ENCODE data around the gene BABAM2. TPM values are rescaled to one million over a fixed set of nuclear protein-coding genes. Genes with fewer than 3 reads are reported as not detected.
"Not testable (repeated sequence)": the region's sequence is repeated elsewhere in the genome, so short reads cannot be mapped to it uniquely, and the experiment has no call there.

Gene BABAM2
- total RNA-seq, 1 experiment from 2014 or later = 16.3 TPM

- BruUV-seq (replicated peaks) = no TSS peak
- ATAC-seq = no peak
- H3K4me2 ChIP-seq (ENCODE audit: low read length) = no peak overlapping the region
- intact Hi-C loops (cut with micrococcal nuclease) = no loop called here
- no peaks in the 10 kb centered on the region for H3F3A ChIP-seq (ENCODE audit: low read length, unreplicated experiment)
- H3K79me2 ChIP-seq (ENCODE audit: low read length) = no peaks in the 10 kb centered on the region
- ChIA-PET CTCF (no interaction called here), POLR2A (ENCODE audit: unreplicated experiment) (no interaction called here)
- H3K4me1 ChIP-seq (ENCODE audit: insufficient read depth, low read length) = no peaks in the 10 kb centered on the region
- H3K36me3 ChIP-seq (ENCODE audit: low read depth, low read length) = no peaks in the 10 kb centered on the region
- H2AFZ ChIP-seq (ENCODE audit: low read length) = no peak overlapping the region
- no peak overlapping the region for H3K27ac ChIP-seq (ENCODE audit: low read length)
- TF ChIP-seq CTCF (conservative IDR thresholded peaks at IDR 0.05; ENCODE audit: low read depth, low read length) = no peak
- H3K9me2 ChIP-seq (replicated peaks; ENCODE audit: low read length) = no peaks in the 10 kb centered on the region
- DNase-seq = no peak
- no peak overlapping the region for H3K9ac ChIP-seq (ENCODE audit: low read length)
- no peaks in the 10 kb centered on the region for H4K20me1 ChIP-seq (ENCODE audit: low read length)
- no peaks in the 10 kb centered on the region for H3K9me3 ChIP-seq (ENCODE audit: low read length)
- no peak overlapping the region for H3K4me3 ChIP-seq (ENCODE audit: low read length)
- no peaks in the 10 kb centered on the region for H3K27me3 ChIP-seq (ENCODE audit: low read length)
These were observed 437.7 kb downstream of the BABAM2 start for GRCh38 chr2:28327956-28328922.

GRCh38 chr2:28329184-28329583, 438.7 kb downstream of the BABAM2 start:
- H3K4me2 ChIP-seq (ENCODE audit: low read length) = no peak overlapping the region
- POLR2A ChIA-PET (ENCODE audit: unreplicated experiment) = no interaction called here
- no peak for TF ChIP-seq CTCF (conservative IDR thresholded peaks at IDR 0.05; ENCODE audit: low read depth, low read length)
- TF ChIP-seq EZH2phosphoT487 (IDR thresholded peaks at IDR 0.05; ENCODE audit: borderline replicate concordance, low read length) = no peak
- no peak for TF ChIP-seq EZH2 (IDR thresholded peaks at IDR 0.05; ENCODE audit: low read length, unreplicated experiment)

GRCh38 chr2:28330722-28331121, 440.2 kb downstream of the BABAM2 start:
- H3K9me3 ChIP-seq (ENCODE audit: low read length); H3K79me2 ChIP-seq (ENCODE audit: low read length); H3K9ac ChIP-seq (ENCODE audit: low read length); intact Hi-C loops (cut with micrococcal nuclease); H3K27ac ChIP-seq (ENCODE audit: low read length); H3K4me3 ChIP-seq (ENCODE audit: low read length); DNase-seq; H3K27me3 ChIP-seq (ENCODE audit: low read length); ATAC-seq; H4K20me1 ChIP-seq (ENCODE audit: low read length); H3K36me3 ChIP-seq (ENCODE audit: low read depth, low read length); POLR2A ChIA-PET (ENCODE audit: unreplicated experiment); H3K9me2 ChIP-seq (replicated peaks; ENCODE audit: low read length); H3F3A ChIP-seq (ENCODE audit: low read length, unreplicated experiment); H3K4me1 ChIP-seq (ENCODE audit: insufficient read depth, low read length); CTCF ChIA-PET; H3K4me2 ChIP-seq (ENCODE audit: low read length); H2AFZ ChIP-seq (ENCODE audit: low read length); BruUV-seq (replicated peaks): not testable (repeated sequence)

More at GRCh38 chr2:28329184-28329583, 438.7 kb downstream of the BABAM2 start:
- no peaks in the 10 kb centered on the region for H3K27me3 ChIP-seq (ENCODE audit: low read length)
- CTCF ChIA-PET = no interaction called here
- no peak for ATAC-seq
- intact Hi-C loops (cut with micrococcal nuclease) = no loop called here
- DNase-seq = no peak
- H3K4me3 ChIP-seq (ENCODE audit: low read length) = no peak overlapping the region
- H3K9me3 ChIP-seq (ENCODE audit: low read length) = no peaks in the 10 kb centered on the region
- no peak overlapping the region for H3K9ac ChIP-seq (ENCODE audit: low read length)
- H3K27ac ChIP-seq (ENCODE audit: low read length) = no peak overlapping the region
- no TSS peak for BruUV-seq (replicated peaks)
- no peaks in the 10 kb centered on the region for H3K79me2 ChIP-seq (ENCODE audit: low read length)
- H3K4me1 ChIP-seq (ENCODE audit: insufficient read depth, low read length) = no peaks in the 10 kb centered on the region
- no peak overlapping the region for H2AFZ ChIP-seq (ENCODE audit: low read length)
- no peaks in the 10 kb centered on the region for H3F3A ChIP-seq (ENCODE audit: low read length, unreplicated experiment)
- no peaks in the 10 kb centered on the region for H3K9me2 ChIP-seq (replicated peaks; ENCODE audit: low read length)
- no peaks in the 10 kb centered on the region for H4K20me1 ChIP-seq (ENCODE audit: low read length)
- no peaks in the 10 kb centered on the region for H3K36me3 ChIP-seq (ENCODE audit: low read depth, low read length)

GRCh38 chr2:28331797-28332196, 441.3 kb downstream of the BABAM2 start:
- POLR2A ChIA-PET (ENCODE audit: unreplicated experiment); H3K4me1 ChIP-seq (ENCODE audit: insufficient read depth, low read length); H2AFZ ChIP-seq (ENCODE audit: low read length); ATAC-seq; H3K4me3 ChIP-seq (ENCODE audit: low read length); DNase-seq; H3K36me3 ChIP-seq (ENCODE audit: low read depth, low read length); H3K79me2 ChIP-seq (ENCODE audit: low read length); CTCF ChIA-PET; H3K27me3 ChIP-seq (ENCODE audit: low read length); H3K27ac ChIP-seq (ENCODE audit: low read length); BruUV-seq (replicated peaks); H3F3A ChIP-seq (ENCODE audit: low read length, unreplicated experiment); intact Hi-C loops (cut with micrococcal nuclease); H3K9me2 ChIP-seq (replicated peaks; ENCODE audit: low read length); H3K4me2 ChIP-seq (ENCODE audit: low read length); H4K20me1 ChIP-seq (ENCODE audit: low read length); H3K9me3 ChIP-seq (ENCODE audit: low read length); H3K9ac ChIP-seq (ENCODE audit: low read length): not testable (repeated sequence)

Measured in PC-3 (cell line).